Measurements from ENCODE around the gene PNMA8A. TPM values are rescaled to one million over a fixed set of nuclear protein-coding genes. Genes with fewer than 3 reads are reported as not detected.
A peak's percentile ranks its signal among the peaks of the same experiment; 100 is the strongest.

PNMA8A gene
- total RNA-seq, 4 donors from 2014 or later: 1.4 to 5.3 (median 2.5) TPM

- Histone ChIP-seq H3K4me1 (peaks cover 14 to 18% (median 15%) of the 10 kb centered on the region in 4 donors), H3K4me3 (no peak overlapping the region), H3K27ac (replicated peaks in 1 of 4) (no peak overlapping the region), H3K27me3 (peaks cover 0 to 12% (median 0%) of the 10 kb centered on the region in 4 donors), H3K36me3 (no peaks in the 10 kb centered on the region), H3K9me3 (no peaks in the 10 kb centered on the region)
- 86% methylated on average over 4 of the region's 4 CpGs for WGBS
- DNase-seq (ENCODE audit: extremely low spot score): no peak
- intact Hi-C loops (cut with DNase I): no loop called here
- TF ChIP-seq, protein P1, sequence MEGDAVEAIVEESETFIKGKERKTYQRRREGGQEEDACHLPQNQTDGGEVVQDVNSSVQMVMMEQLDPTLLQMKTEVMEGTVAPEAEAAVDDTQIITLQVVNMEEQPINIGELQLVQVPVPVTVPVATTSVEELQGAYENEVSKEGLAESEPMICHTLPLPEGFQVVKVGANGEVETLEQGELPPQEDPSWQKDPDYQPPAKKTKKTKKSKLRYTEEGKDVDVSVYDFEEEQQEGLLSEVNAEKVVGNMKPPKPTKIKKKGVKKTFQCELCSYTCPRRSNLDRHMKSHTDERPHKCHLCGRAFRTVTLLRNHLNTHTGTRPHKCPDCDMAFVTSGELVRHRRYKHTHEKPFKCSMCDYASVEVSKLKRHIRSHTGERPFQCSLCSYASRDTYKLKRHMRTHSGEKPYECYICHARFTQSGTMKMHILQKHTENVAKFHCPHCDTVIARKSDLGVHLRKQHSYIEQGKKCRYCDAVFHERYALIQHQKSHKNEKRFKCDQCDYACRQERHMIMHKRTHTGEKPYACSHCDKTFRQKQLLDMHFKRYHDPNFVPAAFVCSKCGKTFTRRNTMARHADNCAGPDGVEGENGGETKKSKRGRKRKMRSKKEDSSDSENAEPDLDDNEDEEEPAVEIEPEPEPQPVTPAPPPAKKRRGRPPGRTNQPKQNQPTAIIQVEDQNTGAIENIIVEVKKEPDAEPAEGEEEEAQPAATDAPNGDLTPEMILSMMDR (IDR thresholded peaks at IDR 0.05): no peak
- TF ChIP-seq EP300 (IDR thresholded peaks at IDR 0.05): no peak
- TF ChIP-seq POLR2AphosphoS5 (IDR thresholded peaks at IDR 0.05): no peak
- TF ChIP-seq POLR2A (IDR thresholded peaks at IDR 0.05; ENCODE audit: low read depth): no peak
Observed at GRCh38 chr19:46472592-46472991, 1.2 kb upstream of the PNMA8A start.

GRCh38 chr19:46471811-46472543 lies 614 bp upstream of the PNMA8A start:
- H3K4me1 ChIP-seq: peaks cover 14 to 18% (median 15%) of the 10 kb centered on the region in 4 donors
- 66% methylated on average over 10 of the region's 11 CpGs for WGBS
- H3K27ac ChIP-seq (replicated peaks in 1 of 4): peak overlapping the region; percentile 69 to 78 (median 73)
- no peak for DNase-seq (ENCODE audit: extremely low spot score)
- no peaks in the 10 kb centered on the region for H3K36me3 ChIP-seq
- intact Hi-C loops (cut with DNase I): no loop called here
- peaks cover 0 to 9% (median 0%) of the 10 kb centered on the region in 4 donors for H3K27me3 ChIP-seq
- TF ChIP-seq, protein P1 (IDR thresholded peaks at IDR 0.05): no peak
- TF ChIP-seq POLR2AphosphoS5 (IDR thresholded peaks at IDR 0.05) (no peak), EP300 (IDR thresholded peaks at IDR 0.05) (no peak), POLR2A (IDR thresholded peaks at IDR 0.05; ENCODE audit: low read depth) (no peak)
- peak overlapping the region; percentile 50 to 60 (median 54) for H3K4me3 ChIP-seq
- H3K9me3 ChIP-seq: no peaks in the 10 kb centered on the region

GRCh38 chr19:46470376-46470775 lies 987 bp downstream of the PNMA8A start:
- intact Hi-C loops (cut with DNase I): no loop called here
- no peak for DNase-seq (ENCODE audit: extremely low spot score)
- Histone ChIP-seq H3K27ac (replicated peaks in 1 of 4) (peak overlapping the region in 3 of 4 donors; percentile 69 to 78 (median 75)), H3K36me3 (no peaks in the 10 kb centered on the region), H3K27me3 (peaks cover 0 to 7% (median 0%) of the 10 kb centered on the region in 4 donors), H3K4me1 (peaks cover 14 to 20% (median 18%) of the 10 kb centered on the region in 4 donors), H3K9me3 (no peaks in the 10 kb centered on the region), H3K4me3 (no peak overlapping the region)
- TF ChIP-seq POLR2A (IDR thresholded peaks at IDR 0.05; ENCODE audit: low read depth) (no peak), EP300 (IDR thresholded peaks at IDR 0.05) (no peak), POLR2AphosphoS5 (IDR thresholded peaks at IDR 0.05) (no peak)
- TF ChIP-seq, protein P1 (IDR thresholded peaks at IDR 0.05): no peak
- WGBS: 92% methylated on average over 10 of the region's 10 CpGs

DNA sequence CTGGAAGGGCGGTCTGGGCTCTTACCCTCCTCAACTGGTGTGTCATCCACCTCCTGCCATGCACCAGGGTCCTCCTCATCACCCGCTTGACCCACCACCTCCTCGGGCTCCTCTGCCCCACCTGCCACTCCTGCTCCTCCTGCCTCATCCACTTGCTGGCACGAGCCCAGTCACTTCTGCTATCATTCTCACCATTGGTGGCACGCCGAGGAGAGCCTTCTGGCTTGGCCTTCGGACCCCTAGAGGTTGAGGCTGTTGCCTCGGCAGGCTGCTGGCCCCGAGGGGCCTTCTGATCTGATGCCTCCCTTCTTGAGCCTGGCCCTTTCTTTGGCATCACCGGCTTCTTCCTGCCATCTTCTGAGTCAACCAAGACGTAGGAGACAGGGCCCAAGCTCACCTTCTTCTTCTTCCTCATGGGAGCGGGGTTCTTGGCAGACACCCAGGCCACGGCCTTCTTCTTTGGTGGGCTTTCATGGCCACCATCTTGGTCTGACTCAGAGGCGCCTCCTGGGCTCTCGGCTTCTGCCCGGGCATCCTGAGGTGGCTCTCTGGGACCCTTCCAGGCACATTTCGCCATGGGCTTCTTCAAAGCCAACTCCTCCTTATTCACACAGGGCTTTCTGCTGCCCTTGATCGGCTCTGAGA lies 1.7 kb downstream of the PNMA8A start:
- no peak for DNase-seq (ENCODE audit: extremely low spot score)

More for the DNA sequence above, 1.7 kb downstream of the PNMA8A start:
- Histone ChIP-seq H3K4me3 (no peak overlapping the region), H3K27ac (replicated peaks in 1 of 4) (no peak overlapping the region), H3K27me3 (peaks cover 0 to 5% (median 0%) of the 10 kb centered on the region in 4 donors), H3K36me3 (no peaks in the 10 kb centered on the region), H3K9me3 (no peaks in the 10 kb centered on the region), H3K4me1 (peaks cover 14 to 20% (median 18%) of the 10 kb centered on the region in 4 donors)
- intact Hi-C loops (cut with DNase I): no loop called here
- WGBS: 97% methylated on average over 11 of the region's 18 CpGs
- TF ChIP-seq POLR2A (IDR thresholded peaks at IDR 0.05; ENCODE audit: low read depth) (no peak), POLR2AphosphoS5 (IDR thresholded peaks at IDR 0.05) (no peak), EP300 (IDR thresholded peaks at IDR 0.05) (no peak)
- TF ChIP-seq, protein P1 (IDR thresholded peaks at IDR 0.05): no peak

Measured in esophagus muscularis mucosa (tissue), 4 donors.